AG09319 (cell line): Measurements from ENCODE around the gene NDE1.
"Not testable (repeated sequence)": the region's sequence is repeated elsewhere in the genome, so short reads cannot be mapped to it uniquely, and the experiment has no call there.

ENCODE experiments used
- DNase-seq: peaks from one replicate; pipeline ENCODE4 v3.0.0-alpha.2; 2010; ENCODE audit warnings: low read depth; ENCODE audit errors: extremely low read depth
- TF ChIP-seq, protein P1 (sequence below): IDR thresholded peaks from 2 replicates; pipeline ENCODE4 v1.5.1; 2011; ENCODE audit warnings: low read depth, mild to moderate bottlenecking, inconsistent platforms, low read length, moderate library complexity

Gene NDE1

GRCh38 chr16:15723808-15724207 is 73.8 kb downstream of the NDE1 start:
- TF ChIP-seq, protein P1, sequence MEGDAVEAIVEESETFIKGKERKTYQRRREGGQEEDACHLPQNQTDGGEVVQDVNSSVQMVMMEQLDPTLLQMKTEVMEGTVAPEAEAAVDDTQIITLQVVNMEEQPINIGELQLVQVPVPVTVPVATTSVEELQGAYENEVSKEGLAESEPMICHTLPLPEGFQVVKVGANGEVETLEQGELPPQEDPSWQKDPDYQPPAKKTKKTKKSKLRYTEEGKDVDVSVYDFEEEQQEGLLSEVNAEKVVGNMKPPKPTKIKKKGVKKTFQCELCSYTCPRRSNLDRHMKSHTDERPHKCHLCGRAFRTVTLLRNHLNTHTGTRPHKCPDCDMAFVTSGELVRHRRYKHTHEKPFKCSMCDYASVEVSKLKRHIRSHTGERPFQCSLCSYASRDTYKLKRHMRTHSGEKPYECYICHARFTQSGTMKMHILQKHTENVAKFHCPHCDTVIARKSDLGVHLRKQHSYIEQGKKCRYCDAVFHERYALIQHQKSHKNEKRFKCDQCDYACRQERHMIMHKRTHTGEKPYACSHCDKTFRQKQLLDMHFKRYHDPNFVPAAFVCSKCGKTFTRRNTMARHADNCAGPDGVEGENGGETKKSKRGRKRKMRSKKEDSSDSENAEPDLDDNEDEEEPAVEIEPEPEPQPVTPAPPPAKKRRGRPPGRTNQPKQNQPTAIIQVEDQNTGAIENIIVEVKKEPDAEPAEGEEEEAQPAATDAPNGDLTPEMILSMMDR = no peak

DNA sequence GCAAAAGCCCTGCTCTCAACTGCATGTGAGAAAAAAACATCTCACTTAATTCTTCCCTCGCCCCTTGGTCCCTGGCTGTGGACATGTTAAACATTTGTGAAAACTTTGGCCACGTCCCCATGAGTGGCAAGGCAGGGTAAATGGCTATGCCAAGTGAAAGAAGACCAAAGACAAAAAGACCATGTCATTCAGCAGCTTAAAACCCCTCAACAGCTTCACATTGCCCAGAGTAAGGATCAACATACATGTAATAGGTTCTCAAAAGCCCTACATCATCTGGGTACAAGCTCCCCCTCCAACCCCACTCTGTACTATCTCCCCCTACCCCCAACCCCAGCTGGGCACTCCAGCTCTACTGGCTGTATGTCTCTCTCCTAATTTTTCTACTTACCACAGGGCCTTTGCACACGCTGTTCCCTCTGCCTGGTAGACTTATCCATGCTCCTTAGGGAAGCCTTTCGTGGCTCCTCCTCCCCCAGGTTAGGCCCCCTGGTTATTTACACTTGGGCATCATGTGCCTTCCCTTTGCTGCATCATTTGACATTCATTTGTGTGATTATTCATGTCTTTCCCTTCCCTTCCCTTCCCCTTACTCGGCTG is 75.7 kb downstream of the NDE1 start:
- TF ChIP-seq, protein P1 = no peak
- no peak for DNase-seq

More at GRCh38 chr16:15723808-15724207, 73.8 kb downstream of the NDE1 start:
- no peak for DNase-seq

GRCh38 chr16:15726715-15727114 is 76.7 kb downstream of the NDE1 start:
- no peak for DNase-seq

DNA sequence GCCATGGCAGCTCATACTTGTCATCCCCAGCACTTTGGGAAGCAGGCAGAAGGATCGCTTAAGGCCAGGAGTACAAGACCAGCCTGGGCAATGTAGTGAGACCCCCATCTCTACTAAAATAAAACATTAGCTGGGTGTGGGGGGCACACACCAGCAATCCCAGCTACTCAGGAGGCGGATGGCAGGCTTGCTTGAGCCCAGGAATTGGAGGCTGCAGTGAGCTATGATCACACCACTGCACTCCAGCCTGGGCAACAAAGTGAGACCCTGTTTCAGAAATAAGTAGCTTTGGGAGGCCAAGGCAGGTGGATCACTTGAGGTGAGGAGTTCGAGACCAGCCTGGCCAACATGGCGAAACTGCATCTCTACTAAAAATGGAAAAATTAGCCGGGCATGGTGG is 77.7 kb downstream of the NDE1 start:
- not testable (repeated sequence) for DNase-seq

More at GRCh38 chr16:15726715-15727114, 76.7 kb downstream of the NDE1 start:
- TF ChIP-seq, protein P1 = no peak

- TF ChIP-seq, protein P1 = no peak
- DNase-seq = no peak
Observed at GRCh38 chr16:15729152-15729551, 79.1 kb downstream of the NDE1 start.

DNA sequence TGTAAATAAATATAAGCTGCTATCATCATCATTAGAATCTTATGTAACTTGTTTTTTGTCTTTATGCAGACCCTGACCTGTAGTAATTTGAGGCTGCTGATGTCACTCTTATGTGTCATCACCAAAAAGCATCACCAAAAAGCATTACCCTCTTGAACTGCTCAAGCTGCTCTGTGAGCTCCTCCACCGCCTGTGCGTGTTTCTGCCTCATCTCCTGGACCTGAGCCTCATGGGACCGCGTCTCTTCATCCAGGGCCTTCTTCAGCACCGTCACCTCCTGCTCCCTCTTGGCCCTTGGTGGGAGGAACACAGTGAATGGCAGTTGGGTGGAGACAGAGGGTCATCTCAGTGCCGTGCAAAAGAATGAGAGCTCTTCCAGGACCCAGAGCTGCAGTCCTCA is 82.4 kb downstream of the NDE1 start:
- DNase-seq = no peak
- TF ChIP-seq, protein P1 = no peak

GRCh38 chr16:15735610-15736009 is 85.6 kb downstream of the NDE1 start:
- TF ChIP-seq, protein P1 = no peak
- DNase-seq = no peak

DNA sequence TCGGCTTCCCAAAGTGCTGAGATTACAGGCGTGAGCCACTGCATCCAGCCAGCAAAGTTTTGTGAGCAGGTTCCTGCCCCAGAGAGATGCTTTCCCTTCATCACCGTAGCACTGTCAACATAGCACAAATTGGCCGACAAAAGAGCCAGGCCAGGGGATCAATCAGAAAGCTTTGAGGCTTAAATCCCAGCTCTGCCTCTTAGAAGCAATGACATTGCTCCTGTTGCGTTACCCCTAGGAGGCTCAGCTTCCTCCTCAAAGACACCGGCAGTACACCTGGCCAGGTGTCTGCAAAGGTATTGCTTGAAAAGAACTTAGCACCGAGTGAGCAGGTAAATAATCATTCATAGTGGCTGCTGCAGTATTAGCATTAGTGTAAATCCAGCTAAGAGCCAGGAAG is 86.5 kb downstream of the NDE1 start:
- DNase-seq = no peak
- TF ChIP-seq, protein P1 = no peak
